GM04503 (cell line): Measurements from ENCODE around the gene CHIT1.
"Not testable (repeated sequence)": the region's sequence is repeated elsewhere in the genome, so short reads cannot be mapped to it uniquely, and the experiment has no call there.

Source experiments
- DNase-seq: peaks from one replicate; pipeline ENCODE4 v3.0.0-alpha.2; 2012; ENCODE audit warnings: low read depth

Gene CHIT1

GRCh38 chr1:203265541-203265940 lies 36.1 kb upstream of the CHIT1 start:
- DNase-seq: no peak

- DNase-seq: no peak
Measured at GRCh38 chr1:203264052-203264501, 34.6 kb upstream of the CHIT1 start.

GRCh38 chr1:203263496-203263895 lies 34.0 kb upstream of the CHIT1 start:
- DNase-seq: no peak

- DNase-seq: not testable (repeated sequence)
Measured at GRCh38 chr1:203256636-203257035, 27.2 kb upstream of the CHIT1 start.

GRCh38 chr1:203254782-203255181 lies 25.3 kb upstream of the CHIT1 start:
- not testable (repeated sequence) for DNase-seq

GRCh38 chr1:203252678-203253077 lies 23.2 kb upstream of the CHIT1 start:
- DNase-seq: no peak

GRCh38 chr1:203251466-203251865 lies 22.0 kb upstream of the CHIT1 start:
- DNase-seq: no peak

- DNase-seq: no peak
Measured at GRCh38 chr1:203250911-203251310, 21.4 kb upstream of the CHIT1 start.

GRCh38 chr1:203244776-203245175 lies 15.3 kb upstream of the CHIT1 start:
- no peak for DNase-seq

- DNase-seq: not testable (repeated sequence)
Measured at GRCh38 chr1:203241708-203242107, 12.2 kb upstream of the CHIT1 start.

GRCh38 chr1:203239526-203240305 lies 10.2 kb upstream of the CHIT1 start:
- DNase-seq: no peak

GRCh38 chr1:203239081-203239480 lies 9.6 kb upstream of the CHIT1 start:
- DNase-seq: no peak

GRCh38 chr1:203238535-203238934 lies 9.1 kb upstream of the CHIT1 start:
- DNase-seq: no peak

GRCh38 chr1:203234901-203235300 lies 5.4 kb upstream of the CHIT1 start:
- not testable (repeated sequence) for DNase-seq

GRCh38 chr1:203228670-203229069 lies 803 bp downstream of the CHIT1 start:
- DNase-seq: no peak

- no peak for DNase-seq
Measured at GRCh38 chr1:203227371-203228083, 1.9 kb downstream of the CHIT1 start.

- DNase-seq: no peak
Measured at GRCh38 chr1:203225071-203225470, 4.4 kb downstream of the CHIT1 start.

GRCh38 chr1:203223012-203223775 lies 6.3 kb downstream of the CHIT1 start:
- DNase-seq: no peak

- no peak for DNase-seq
Measured at GRCh38 chr1:203219934-203220333, 9.5 kb downstream of the CHIT1 start.

GRCh38 chr1:203219171-203219570 lies 10.3 kb downstream of the CHIT1 start:
- DNase-seq: no peak

GRCh38 chr1:203217668-203218067 lies 11.8 kb downstream of the CHIT1 start:
- no peak for DNase-seq

GRCh38 chr1:203217139-203217655 lies 12.3 kb downstream of the CHIT1 start:
- DNase-seq: no peak
